Uterus (tissue), 4 donors: ENCODE measurements around the gene CD1C. TPM values are rescaled to one million over a fixed set of nuclear protein-coding genes. Genes with fewer than 3 reads are reported as not detected.

ENCODE experiments used
- DNase-seq, 2 donors: peaks; one replicate each; pipeline ENCODE4 v3.0.0-alpha.2; 2019 to 2020
- H3K27ac ChIP-seq, 2 donors: fragments of 200-600 bp; sonication (generic); 1 replicate in 1 of 2; 2 replicates in 1 of 2; pipeline ENCODE4 v1.5.1; 2016 to 2018
- H3K27me3 ChIP-seq, 2 donors: fragments of 200-600 bp; sonication (generic); one replicate each; pipeline ENCODE4 v1.5.1; 2018 to 2019; ENCODE audit warnings: control low read depth in 1 of 2
- H3K36me3 ChIP-seq, 2 donors: fragments of 200-600 bp; sonication (generic); one replicate each; pipeline ENCODE4 v1.5.1; 2019; ENCODE audit warnings: control low read depth in 1 of 2
- H3K4me1 ChIP-seq, 2 donors: fragments of 200-600 bp; sonication (generic); one replicate each; pipeline ENCODE4 v1.5.1; 2018 to 2019; ENCODE audit warnings: control low read depth in 1 of 2
- H3K4me3 ChIP-seq, 2 donors: fragments of 200-600 bp; sonication (generic); 1 replicate in 1 of 2; 2 replicates in 1 of 2; pipeline ENCODE4 v1.5.1; 2018 to 2019; ENCODE audit warnings: mild to moderate bottlenecking in 1 of 2
- H3K9me3 ChIP-seq, 2 donors: fragments of 200-600 bp; sonication (generic); one replicate each; pipeline ENCODE4 v1.5.1; 2019; ENCODE audit warnings: control low read depth in 1 of 2
- CTCF ChIP-seq, 4 experiments: fragments of 200-600 bp in 2 of 4; fragments of 450-650 bp in 2 of 4; sonication (generic) in 2 of 4; IDR thresholded peaks; one replicate each; pipeline ENCODE4 v1.5.1; 2016 to 2019; ENCODE audit warnings: antibody characterized with exemption in 4 of 4, mild to moderate bottlenecking in 2 of 4, moderate library complexity in 1 of 4
- POLR2A ChIP-seq, 2 donors: fragments of 450-650 bp; IDR thresholded peaks; one replicate each; pipeline ENCODE4 v1.6.1; 2016; ENCODE audit warnings: antibody characterized with exemption in 2 of 2, mild to moderate bottlenecking in 1 of 2, moderate library complexity in 1 of 2
- intact Hi-C: fragments of 100-400 bp; cut with DNase I; formaldehyde crosslinking; loops from one replicate; pipeline ENCODE4 v1.15.1; 2023; ENCODE audit warnings: low total_unique reads
- total RNA-seq, 4 donors: library from RNA; depleted of rRNA in 3 of 4; stranded (reverse); fragments of >200 nt in 3 of 4; gene quantifications; one replicate each; pipeline versions ENCODE4 v1.1.0 to v1.2.4, GENCODE V29; 2014 to 2023
- donor health status: DM: yes; HTN: yes; CAD: no.

CD1C gene
- total RNA-seq, 4 donors from 2014 or later: 0.55 to 1.9 TPM; not detected in 2

GRCh38 chr1:158286941-158287346, 2.8 kb upstream of the CD1C start:
- Histone ChIP-seq H3K4me1 (no peaks in the 10 kb centered on the region), H3K27ac (no peak overlapping the region), H3K4me3 (no peak overlapping the region), H3K36me3 (no peaks in the 10 kb centered on the region), H3K9me3 (no peaks in the 10 kb centered on the region), H3K27me3 (no peaks in the 10 kb centered on the region)
- no peak for TF ChIP-seq POLR2A (IDR thresholded peaks at IDR 0.05)
- TF ChIP-seq CTCF (IDR thresholded peaks at IDR 0.05): no peak
- no peak for DNase-seq
- intact Hi-C loops: no loop called here

GRCh38 chr1:158290321-158290844, 660 bp downstream of the CD1C start:
- intact Hi-C loops: no loop called here
- Histone ChIP-seq H3K27me3 (no peaks in the 10 kb centered on the region), H3K36me3 (no peaks in the 10 kb centered on the region), H3K4me3 (no peak overlapping the region), H3K27ac (no peak overlapping the region), H3K4me1 (no peaks in the 10 kb centered on the region), H3K9me3 (no peaks in the 10 kb centered on the region)
- TF ChIP-seq CTCF (IDR thresholded peaks at IDR 0.05): no peak
- no peak for TF ChIP-seq POLR2A (IDR thresholded peaks at IDR 0.05)
- no peak for DNase-seq

- no peak for DNase-seq
- Histone ChIP-seq H3K9me3 (no peaks in the 10 kb centered on the region), H3K4me3 (no peak overlapping the region), H3K4me1 (no peaks in the 10 kb centered on the region), H3K36me3 (no peaks in the 10 kb centered on the region), H3K27ac (no peak overlapping the region), H3K27me3 (no peaks in the 10 kb centered on the region)
- intact Hi-C loops: no loop called here
- TF ChIP-seq POLR2A (IDR thresholded peaks at IDR 0.05) (no peak), CTCF (IDR thresholded peaks at IDR 0.05) (no peak)
Observed at GRCh38 chr1:158295791-158296190, 6.1 kb downstream of the CD1C start.

GRCh38 chr1:158310623-158311022, 20.9 kb downstream of the CD1C start:
- Histone ChIP-seq H3K4me1 (no peaks in the 10 kb centered on the region), H3K27me3 (no peaks in the 10 kb centered on the region), H3K4me3 (no peak overlapping the region), H3K36me3 (no peaks in the 10 kb centered on the region), H3K27ac (no peak overlapping the region), H3K9me3 (no peaks in the 10 kb centered on the region)
- no peak for DNase-seq
- TF ChIP-seq CTCF (IDR thresholded peaks at IDR 0.05): no peak
- no peak for TF ChIP-seq POLR2A (IDR thresholded peaks at IDR 0.05)
- intact Hi-C loops: no loop called here

GRCh38 chr1:158311066-158311465, 21.3 kb downstream of the CD1C start:
- TF ChIP-seq POLR2A (IDR thresholded peaks at IDR 0.05): no peak
- TF ChIP-seq CTCF (IDR thresholded peaks at IDR 0.05): no peak
- DNase-seq: no peak
- no peaks in the 10 kb centered on the region for H3K4me1 ChIP-seq
- no peaks in the 10 kb centered on the region for H3K27me3 ChIP-seq
- H3K36me3 ChIP-seq: no peaks in the 10 kb centered on the region
- no peak overlapping the region for H3K4me3 ChIP-seq
- H3K9me3 ChIP-seq: no peaks in the 10 kb centered on the region
- no peak overlapping the region for H3K27ac ChIP-seq
- intact Hi-C loops: no loop called here
